ENCODE data around the gene CCNB2. TPM values are rescaled to one million over a fixed set of nuclear protein-coding genes. Genes with fewer than 3 reads are reported as not detected.
"Not testable (repeated sequence)": the region's sequence is repeated elsewhere in the genome, so short reads cannot be mapped to it uniquely, and the experiment has no call there.

Gene CCNB2
- polyA plus RNA-seq, 1 donor from 2014 or later = 4.4 TPM

DNA sequence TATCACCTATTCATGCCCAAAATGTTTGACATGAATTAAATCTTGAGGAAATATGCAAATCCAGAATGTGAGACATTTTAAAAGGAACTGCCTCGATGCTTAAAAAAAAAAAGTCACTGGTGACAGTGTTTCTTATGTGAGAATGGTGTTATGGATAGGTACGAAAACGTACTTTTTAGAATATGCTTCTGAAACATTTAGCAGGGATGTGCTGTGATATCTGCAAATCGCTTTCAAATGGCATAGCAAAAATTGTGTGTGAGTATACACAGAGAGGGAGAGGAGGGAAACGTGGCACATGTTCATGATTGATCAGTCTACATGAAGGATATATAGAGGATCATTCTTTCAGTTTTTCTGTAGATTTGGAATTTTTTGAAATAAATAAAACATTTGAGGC, 16.0 kb downstream of the CCNB2 start:
- no peak overlapping the region for H3K9ac ChIP-seq (ENCODE audit: low read length)
- no peaks in the 10 kb centered on the region for H3K27me3 ChIP-seq (ENCODE audit: insufficient read depth, low read depth, low read length)
- no peaks in the 10 kb centered on the region for H3K36me3 ChIP-seq (ENCODE audit: insufficient read depth, low read length)
- no peak overlapping the region for H3K27ac ChIP-seq (ENCODE audit: low read length)
- H2AFZ ChIP-seq (ENCODE audit: low read depth, low read length) = no peak overlapping the region
- no peak overlapping the region for H3K4me2 ChIP-seq (ENCODE audit: low read length)
- H3F3A ChIP-seq (ENCODE audit: insufficient read depth, low read length, poor library complexity, severe bottlenecking) = no peaks in the 10 kb centered on the region
- no peaks in the 10 kb centered on the region for H4K20me1 ChIP-seq (ENCODE audit: insufficient read depth)
- H3K79me2 ChIP-seq (replicated peaks; ENCODE audit: insufficient read depth, low read length) = no peaks in the 10 kb centered on the region
- H3K4me3 ChIP-seq (ENCODE audit: low read length) = no peak overlapping the region
- H3K9me3 ChIP-seq (ENCODE audit: low read length) = no peaks in the 10 kb centered on the region
- TF ChIP-seq TAF1 (IDR thresholded peaks at IDR 0.05; ENCODE audit: low read depth) = no peak
- TF ChIP-seq, protein P1, sequence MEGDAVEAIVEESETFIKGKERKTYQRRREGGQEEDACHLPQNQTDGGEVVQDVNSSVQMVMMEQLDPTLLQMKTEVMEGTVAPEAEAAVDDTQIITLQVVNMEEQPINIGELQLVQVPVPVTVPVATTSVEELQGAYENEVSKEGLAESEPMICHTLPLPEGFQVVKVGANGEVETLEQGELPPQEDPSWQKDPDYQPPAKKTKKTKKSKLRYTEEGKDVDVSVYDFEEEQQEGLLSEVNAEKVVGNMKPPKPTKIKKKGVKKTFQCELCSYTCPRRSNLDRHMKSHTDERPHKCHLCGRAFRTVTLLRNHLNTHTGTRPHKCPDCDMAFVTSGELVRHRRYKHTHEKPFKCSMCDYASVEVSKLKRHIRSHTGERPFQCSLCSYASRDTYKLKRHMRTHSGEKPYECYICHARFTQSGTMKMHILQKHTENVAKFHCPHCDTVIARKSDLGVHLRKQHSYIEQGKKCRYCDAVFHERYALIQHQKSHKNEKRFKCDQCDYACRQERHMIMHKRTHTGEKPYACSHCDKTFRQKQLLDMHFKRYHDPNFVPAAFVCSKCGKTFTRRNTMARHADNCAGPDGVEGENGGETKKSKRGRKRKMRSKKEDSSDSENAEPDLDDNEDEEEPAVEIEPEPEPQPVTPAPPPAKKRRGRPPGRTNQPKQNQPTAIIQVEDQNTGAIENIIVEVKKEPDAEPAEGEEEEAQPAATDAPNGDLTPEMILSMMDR (IDR thresholded peaks at IDR 0.05; ENCODE audit: poor library complexity, severe bottlenecking) = no peak
- TF ChIP-seq RAD21 (conservative IDR thresholded peaks at IDR 0.05) = no peak
- TF ChIP-seq, protein P2, sequence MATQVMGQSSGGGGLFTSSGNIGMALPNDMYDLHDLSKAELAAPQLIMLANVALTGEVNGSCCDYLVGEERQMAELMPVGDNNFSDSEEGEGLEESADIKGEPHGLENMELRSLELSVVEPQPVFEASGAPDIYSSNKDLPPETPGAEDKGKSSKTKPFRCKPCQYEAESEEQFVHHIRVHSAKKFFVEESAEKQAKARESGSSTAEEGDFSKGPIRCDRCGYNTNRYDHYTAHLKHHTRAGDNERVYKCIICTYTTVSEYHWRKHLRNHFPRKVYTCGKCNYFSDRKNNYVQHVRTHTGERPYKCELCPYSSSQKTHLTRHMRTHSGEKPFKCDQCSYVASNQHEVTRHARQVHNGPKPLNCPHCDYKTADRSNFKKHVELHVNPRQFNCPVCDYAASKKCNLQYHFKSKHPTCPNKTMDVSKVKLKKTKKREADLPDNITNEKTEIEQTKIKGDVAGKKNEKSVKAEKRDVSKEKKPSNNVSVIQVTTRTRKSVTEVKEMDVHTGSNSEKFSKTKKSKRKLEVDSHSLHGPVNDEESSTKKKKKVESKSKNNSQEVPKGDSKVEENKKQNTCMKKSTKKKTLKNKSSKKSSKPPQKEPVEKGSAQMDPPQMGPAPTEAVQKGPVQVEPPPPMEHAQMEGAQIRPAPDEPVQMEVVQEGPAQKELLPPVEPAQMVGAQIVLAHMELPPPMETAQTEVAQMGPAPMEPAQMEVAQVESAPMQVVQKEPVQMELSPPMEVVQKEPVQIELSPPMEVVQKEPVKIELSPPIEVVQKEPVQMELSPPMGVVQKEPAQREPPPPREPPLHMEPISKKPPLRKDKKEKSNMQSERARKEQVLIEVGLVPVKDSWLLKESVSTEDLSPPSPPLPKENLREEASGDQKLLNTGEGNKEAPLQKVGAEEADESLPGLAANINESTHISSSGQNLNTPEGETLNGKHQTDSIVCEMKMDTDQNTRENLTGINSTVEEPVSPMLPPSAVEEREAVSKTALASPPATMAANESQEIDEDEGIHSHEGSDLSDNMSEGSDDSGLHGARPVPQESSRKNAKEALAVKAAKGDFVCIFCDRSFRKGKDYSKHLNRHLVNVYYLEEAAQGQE (IDR thresholded peaks at IDR 0.05; ENCODE audit: borderline replicate concordance) = no peak
- no peak for TF ChIP-seq EZH2 (IDR thresholded peaks at IDR 0.05; ENCODE audit: borderline replicate concordance, insufficient read depth, low read length, poor library complexity, severe bottlenecking)
- no peak for TF ChIP-seq SMC3 (conservative IDR thresholded peaks at IDR 0.05; ENCODE audit: poor library complexity)
- TF ChIP-seq EP300 (conservative IDR thresholded peaks at IDR 0.05; ENCODE audit: poor library complexity, severe bottlenecking) = no peak
- TF ChIP-seq POLR2AphosphoS5 (IDR thresholded peaks at IDR 0.05) = no peak
- TF ChIP-seq MXI1 (conservative IDR thresholded peaks at IDR 0.05; ENCODE audit: poor library complexity, severe bottlenecking) = no peak
- no peaks in the 10 kb centered on the region for H3K9me2 ChIP-seq (ENCODE audit: insufficient read depth, low read length)

DNA sequence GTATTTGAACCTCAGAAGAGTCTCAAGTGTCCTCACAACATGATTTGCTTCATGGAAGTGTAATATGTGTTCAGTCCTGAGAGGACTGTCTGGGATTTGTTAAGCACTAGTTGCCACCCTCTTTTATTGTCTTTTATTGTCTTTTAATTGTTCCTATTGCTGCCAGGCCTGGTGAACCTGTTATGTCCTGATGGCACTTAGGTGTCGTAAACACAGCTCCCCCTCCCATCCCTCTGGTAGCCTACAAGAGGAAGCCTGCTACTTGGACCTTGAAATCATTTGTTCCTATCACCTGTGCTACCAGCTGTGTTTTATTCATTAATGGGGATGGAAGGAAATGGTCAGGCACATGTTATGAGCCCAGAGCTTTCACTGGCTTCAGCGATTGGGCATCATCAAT, 19.3 kb downstream of the CCNB2 start:
- Histone ChIP-seq H3F3A (ENCODE audit: insufficient read depth, low read length, poor library complexity, severe bottlenecking) (no peaks in the 10 kb centered on the region), H2AFZ (ENCODE audit: low read depth, low read length) (no peak overlapping the region), H3K36me3 (ENCODE audit: insufficient read depth, low read length) (no peaks in the 10 kb centered on the region), H3K9ac (ENCODE audit: low read length) (no peak overlapping the region), H4K20me1 (ENCODE audit: insufficient read depth) (no peaks in the 10 kb centered on the region), H3K79me2 (replicated peaks; ENCODE audit: insufficient read depth, low read length) (no peaks in the 10 kb centered on the region), H3K27ac (ENCODE audit: low read length) (no peak overlapping the region), H3K27me3 (ENCODE audit: insufficient read depth, low read depth, low read length) (no peaks in the 10 kb centered on the region), H3K9me3 (ENCODE audit: low read length) (no peaks in the 10 kb centered on the region), H3K9me2 (ENCODE audit: insufficient read depth, low read length) (no peaks in the 10 kb centered on the region), H3K4me2 (ENCODE audit: low read length) (no peak overlapping the region), H3K4me3 (ENCODE audit: low read length) (no peak overlapping the region)
- TF ChIP-seq EZH2 (IDR thresholded peaks at IDR 0.05; ENCODE audit: borderline replicate concordance, insufficient read depth, low read length, poor library complexity, severe bottlenecking) (no peak), MXI1 (conservative IDR thresholded peaks at IDR 0.05; ENCODE audit: poor library complexity, severe bottlenecking) (no peak), EP300 (conservative IDR thresholded peaks at IDR 0.05; ENCODE audit: poor library complexity, severe bottlenecking) (no peak), SMC3 (conservative IDR thresholded peaks at IDR 0.05; ENCODE audit: poor library complexity) (no peak), RAD21 (conservative IDR thresholded peaks at IDR 0.05) (no peak), POLR2AphosphoS5 (IDR thresholded peaks at IDR 0.05) (no peak), TAF1 (IDR thresholded peaks at IDR 0.05; ENCODE audit: low read depth) (no peak)
- TF ChIP-seq, protein P1 (IDR thresholded peaks at IDR 0.05; ENCODE audit: poor library complexity, severe bottlenecking) = no peak
- TF ChIP-seq, protein P2 (IDR thresholded peaks at IDR 0.05; ENCODE audit: borderline replicate concordance) = no peak

DNA sequence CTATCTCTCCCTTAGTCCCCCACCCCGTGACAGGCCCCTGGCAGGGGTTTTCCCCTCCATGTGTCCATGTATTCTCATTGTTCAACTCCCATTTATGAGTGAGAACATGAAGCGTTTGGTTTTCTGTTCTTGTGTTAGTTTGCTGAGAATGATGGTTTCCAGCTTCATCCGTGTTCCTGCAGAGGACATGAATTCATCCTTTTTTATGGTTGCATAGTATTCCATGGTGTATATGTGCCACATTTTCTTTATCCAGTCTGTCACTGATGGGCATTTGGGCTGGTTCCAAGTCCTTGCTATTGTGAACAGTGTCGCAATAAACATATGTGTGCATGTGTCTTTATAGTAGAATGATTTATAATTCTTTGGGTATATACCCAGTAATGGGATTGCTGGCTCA, 20.7 kb downstream of the CCNB2 start:
- not testable (repeated sequence) for H3F3A ChIP-seq (ENCODE audit: insufficient read depth, low read length, poor library complexity, severe bottlenecking); H4K20me1 ChIP-seq (ENCODE audit: insufficient read depth); H3K9me3 ChIP-seq (ENCODE audit: low read length); H2AFZ ChIP-seq (ENCODE audit: low read depth, low read length); H3K79me2 ChIP-seq (replicated peaks; ENCODE audit: insufficient read depth, low read length); H3K9ac ChIP-seq (ENCODE audit: low read length); H3K27me3 ChIP-seq (ENCODE audit: insufficient read depth, low read depth, low read length); H3K27ac ChIP-seq (ENCODE audit: low read length); H3K36me3 ChIP-seq (ENCODE audit: insufficient read depth, low read length); H3K4me3 ChIP-seq (ENCODE audit: low read length); H3K4me2 ChIP-seq (ENCODE audit: low read length); H3K9me2 ChIP-seq (ENCODE audit: insufficient read depth, low read length)

Measured in neural cell (in vitro differentiated cells).